HepG2 (cell line): ENCODE measurements around the gene TMCC1. TPM values are rescaled to one million over a fixed set of nuclear protein-coding genes. Genes with fewer than 3 reads are reported as not detected.

ENCODE experiments used
- ELF4 ChIP-seq: sonication (generic); formaldehyde crosslinking; IDR thresholded peaks from 2 replicates; pipeline ENCODE4 v1.5.0; 2020; ENCODE audit warnings: missing genetic modification reagents, mild to moderate bottlenecking, moderate library complexity, borderline replicate concordance
- GLI4 ChIP-seq: sonication (generic); formaldehyde crosslinking; IDR thresholded peaks from 2 replicates; pipeline ENCODE4 v1.5.1; 2020; ENCODE audit warnings: missing genetic modification reagents, mild to moderate bottlenecking, moderate library complexity, borderline replicate concordance
- KMT2B ChIP-seq: IDR thresholded peaks from 2 replicates; pipeline ENCODE4 v1.6.1; 2016; ENCODE audit warnings: missing genetic modification reagents, missing compliant biosample characterization
- MAF1 ChIP-seq: sonication (generic); formaldehyde crosslinking; IDR thresholded peaks from 2 replicates; pipeline ENCODE4 v1.5.0; 2020; ENCODE audit warnings: missing genetic modification reagents, borderline replicate concordance
- MAZ ChIP-seq, 2 experiments: sonication (generic) in 1 of 2; formaldehyde crosslinking in 1 of 2; IDR thresholded peaks; 2 replicates each; pipeline versions ENCODE4 v1.5.0 to v1.6.1; 2012 to 2020; ENCODE audit warnings: low read depth in 2 of 2, mild to moderate bottlenecking in 2 of 2, borderline replicate concordance in 1 of 2, improper control_type of control experiment in 1 of 2, low read length in 1 of 2, missing genetic modification reagents in 1 of 2, moderate library complexity in 1 of 2
- MTA1 ChIP-seq: sonication (generic); formaldehyde crosslinking; IDR thresholded peaks from 2 replicates; pipeline ENCODE4 v1.4.0; 2020; ENCODE audit warnings: missing genetic modification reagents, mild to moderate bottlenecking, borderline replicate concordance
- NBN ChIP-seq: fragments of 450-650 bp; conservative IDR thresholded peaks from 2 replicates; pipeline ENCODE4 v1.6.1; 2017
- SMAD9 ChIP-seq: sonication (generic); formaldehyde crosslinking; IDR thresholded peaks from 2 replicates; pipeline ENCODE4 v1.5.1; 2020; ENCODE audit warnings: mild to moderate bottlenecking, missing genetic modification reagents
- XBP1 ChIP-seq: sonication (generic); formaldehyde crosslinking; IDR thresholded peaks from 2 replicates; pipeline ENCODE4 v1.5.0; 2020; ENCODE audit warnings: missing genetic modification reagents
- ZBTB42 ChIP-seq: sonication (generic); formaldehyde crosslinking; IDR thresholded peaks from 2 replicates; pipeline ENCODE4 v1.5.0; 2020; ENCODE audit warnings: mild to moderate bottlenecking, missing genetic modification reagents
- ZNF101 ChIP-seq: sonication (generic); formaldehyde crosslinking; IDR thresholded peaks from 2 replicates; pipeline ENCODE4 v1.4.0; 2020; ENCODE audit warnings: mild to moderate bottlenecking, low read depth, missing genetic modification reagents, borderline replicate concordance
- ZNF264 ChIP-seq: sonication (generic); formaldehyde crosslinking; IDR thresholded peaks from 2 replicates; pipeline ENCODE4 v1.4.0; 2020; ENCODE audit warnings: missing genetic modification reagents
- ZNF441 ChIP-seq: sonication (generic); formaldehyde crosslinking; IDR thresholded peaks from 2 replicates; pipeline ENCODE4 v1.7.0; 2021; ENCODE audit warnings: missing genetic modification reagents, borderline replicate concordance
- ZNF446 ChIP-seq: sonication (generic); formaldehyde crosslinking; IDR thresholded peaks from 2 replicates; pipeline ENCODE4 v1.5.0; 2020; ENCODE audit warnings: mild to moderate bottlenecking, missing genetic modification reagents
- ZNF460 ChIP-seq: sonication (generic); formaldehyde crosslinking; IDR thresholded peaks from 2 replicates; pipeline ENCODE4 v1.5.1; 2020; ENCODE audit warnings: missing genetic modification reagents, mild to moderate bottlenecking, borderline replicate concordance
- ZNF577 ChIP-seq: sonication (generic); formaldehyde crosslinking; IDR thresholded peaks from 2 replicates; pipeline ENCODE4 v1.4.0; 2020; ENCODE audit warnings: mild to moderate bottlenecking, low read depth, missing genetic modification reagents, borderline replicate concordance
- polyA plus RNA-seq, 8 experiments: library from polyadenylated mRNA; depleted of rRNA in 3 of 8; stranded (reverse) in 7 of 8; unstranded in 1 of 8; fragments of >200 nt; fragmentation: Illumina TruSeq in 4 of 8; extraction: Trizol in 4 of 8; gene quantifications; 2 replicates each; pipeline versions ENCODE4 v1.2.1 to v1.2.3, GENCODE V29; 2011 to 2016; ENCODE audit warnings: low read depth in 4 of 8, missing spikeins in 1 of 8, mixed read lengths in 1 of 8; ENCODE audit not compliant: insufficient read depth in 1 of 8
- total RNA-seq, 5 experiments: library from RNA; depleted of rRNA; stranded (reverse); fragments of >200 nt; fragmentation: Illumina TruSeq; extraction: Trizol; gene quantifications; 2 replicates each; pipeline ENCODE4 v1.2.3, GENCODE V29; 2016; ENCODE audit warnings: low read depth in 1 of 5
- TF ChIP-seq, protein P1 (sequence below): IDR thresholded peaks from 2 replicates; pipeline ENCODE4 v1.4.0; 2020; ENCODE audit warnings: mild to moderate bottlenecking, missing genetic modification reagents
- TF ChIP-seq, protein P2 (sequence below): sonication (generic); formaldehyde crosslinking; IDR thresholded peaks from 2 replicates; pipeline ENCODE4 v1.4.0; 2020; ENCODE audit warnings: missing genetic modification reagents
- TF ChIP-seq, protein P3 (sequence below): sonication (generic); formaldehyde crosslinking; IDR thresholded peaks from 2 replicates; pipeline ENCODE4 v1.4.0; 2020; ENCODE audit warnings: missing genetic modification reagents
- TF ChIP-seq, protein P4 (sequence below): sonication (generic); formaldehyde crosslinking; IDR thresholded peaks from 2 replicates; pipeline ENCODE4 v1.5.0; 2020; ENCODE audit warnings: mild to moderate bottlenecking, missing genetic modification reagents
- TF ChIP-seq, protein P5 (sequence below): sonication (generic); formaldehyde crosslinking; IDR thresholded peaks from 2 replicates; pipeline ENCODE4 v1.4.0; 2020; ENCODE audit warnings: missing genetic modification reagents

The TMCC1 gene
- total and polyA plus RNA-seq, 2 of the 13 experiments (the other 11 are each of a cell fraction or from before 2014, with no cell fraction given): 12.1 to 264 TPM

DNA sequence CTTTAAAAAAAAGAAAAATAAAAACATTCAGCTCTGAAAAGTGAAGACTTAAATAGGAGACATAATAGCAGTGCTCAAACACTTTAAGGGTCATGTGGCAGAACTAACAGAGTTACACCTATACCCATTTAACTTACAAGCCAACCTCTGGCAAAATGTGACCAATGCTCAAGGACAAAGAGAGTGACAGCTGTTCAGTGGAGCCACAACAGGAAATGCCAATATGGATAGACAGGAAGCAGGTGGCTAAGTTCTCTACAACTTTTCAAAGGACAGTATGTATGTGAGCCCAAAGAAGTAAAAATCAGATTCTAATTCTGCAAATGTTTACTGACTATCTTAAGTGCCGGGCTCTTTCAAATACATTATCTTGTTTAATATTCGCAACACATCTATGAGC lies 3.4 kb downstream of the TMCC1 start (continued):
- TF ChIP-seq, protein P1, sequence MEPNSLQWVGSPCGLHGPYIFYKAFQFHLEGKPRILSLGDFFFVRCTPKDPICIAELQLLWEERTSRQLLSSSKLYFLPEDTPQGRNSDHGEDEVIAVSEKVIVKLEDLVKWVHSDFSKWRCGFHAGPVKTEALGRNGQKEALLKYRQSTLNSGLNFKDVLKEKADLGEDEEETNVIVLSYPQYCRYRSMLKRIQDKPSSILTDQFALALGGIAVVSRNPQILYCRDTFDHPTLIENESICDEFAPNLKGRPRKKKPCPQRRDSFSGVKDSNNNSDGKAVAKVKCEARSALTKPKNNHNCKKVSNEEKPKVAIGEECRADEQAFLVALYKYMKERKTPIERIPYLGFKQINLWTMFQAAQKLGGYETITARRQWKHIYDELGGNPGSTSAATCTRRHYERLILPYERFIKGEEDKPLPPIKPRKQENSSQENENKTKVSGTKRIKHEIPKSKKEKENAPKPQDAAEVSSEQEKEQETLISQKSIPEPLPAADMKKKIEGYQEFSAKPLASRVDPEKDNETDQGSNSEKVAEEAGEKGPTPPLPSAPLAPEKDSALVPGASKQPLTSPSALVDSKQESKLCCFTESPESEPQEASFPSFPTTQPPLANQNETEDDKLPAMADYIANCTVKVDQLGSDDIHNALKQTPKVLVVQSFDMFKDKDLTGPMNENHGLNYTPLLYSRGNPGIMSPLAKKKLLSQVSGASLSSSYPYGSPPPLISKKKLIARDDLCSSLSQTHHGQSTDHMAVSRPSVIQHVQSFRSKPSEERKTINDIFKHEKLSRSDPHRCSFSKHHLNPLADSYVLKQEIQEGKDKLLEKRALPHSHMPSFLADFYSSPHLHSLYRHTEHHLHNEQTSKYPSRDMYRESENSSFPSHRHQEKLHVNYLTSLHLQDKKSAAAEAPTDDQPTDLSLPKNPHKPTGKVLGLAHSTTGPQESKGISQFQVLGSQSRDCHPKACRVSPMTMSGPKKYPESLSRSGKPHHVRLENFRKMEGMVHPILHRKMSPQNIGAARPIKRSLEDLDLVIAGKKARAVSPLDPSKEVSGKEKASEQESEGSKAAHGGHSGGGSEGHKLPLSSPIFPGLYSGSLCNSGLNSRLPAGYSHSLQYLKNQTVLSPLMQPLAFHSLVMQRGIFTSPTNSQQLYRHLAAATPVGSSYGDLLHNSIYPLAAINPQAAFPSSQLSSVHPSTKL (CRISPR knock-in tag): peak; percentile 77
- TF ChIP-seq ZNF460 (CRISPR knock-in tag) (no peak), MAZ (IDR thresholded peaks at IDR 0.05; ENCODE audit: borderline replicate concordance, low read depth, low read length) (no peak), MAZ (CRISPR knock-in tag; IDR thresholded peaks at IDR 0.05; ENCODE audit: low read depth) (no peak), KMT2B (CRISPR knock-in tag) (0 out of 2 replicates have a peak, but pooled peaks have one; percentile 30), ZNF264 (peak; percentile 54; the same call in 1 of the 2 replicates), NBN (no peak), ZNF441 (CRISPR knock-in tag) (no peak), ZNF101 (CRISPR knock-in tag) (no peak), ZBTB42 (CRISPR knock-in tag) (no peak), MTA1 (CRISPR knock-in tag) (no peak), ZNF446 (CRISPR knock-in tag) (no peak), GLI4 (CRISPR knock-in tag) (no peak), SMAD9 (CRISPR knock-in tag) (no peak), XBP1 (no peak), ELF4 (CRISPR knock-in tag) (no peak), ZNF577 (CRISPR knock-in tag) (no peak), MAF1 (CRISPR knock-in tag) (no peak)
- TF ChIP-seq, protein P2, sequence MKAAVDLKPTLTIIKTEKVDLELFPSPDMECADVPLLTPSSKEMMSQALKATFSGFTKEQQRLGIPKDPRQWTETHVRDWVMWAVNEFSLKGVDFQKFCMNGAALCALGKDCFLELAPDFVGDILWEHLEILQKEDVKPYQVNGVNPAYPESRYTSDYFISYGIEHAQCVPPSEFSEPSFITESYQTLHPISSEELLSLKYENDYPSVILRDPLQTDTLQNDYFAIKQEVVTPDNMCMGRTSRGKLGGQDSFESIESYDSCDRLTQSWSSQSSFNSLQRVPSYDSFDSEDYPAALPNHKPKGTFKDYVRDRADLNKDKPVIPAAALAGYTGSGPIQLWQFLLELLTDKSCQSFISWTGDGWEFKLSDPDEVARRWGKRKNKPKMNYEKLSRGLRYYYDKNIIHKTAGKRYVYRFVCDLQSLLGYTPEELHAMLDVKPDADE (CRISPR knock-in tag): no peak
- TF ChIP-seq, protein P3, sequence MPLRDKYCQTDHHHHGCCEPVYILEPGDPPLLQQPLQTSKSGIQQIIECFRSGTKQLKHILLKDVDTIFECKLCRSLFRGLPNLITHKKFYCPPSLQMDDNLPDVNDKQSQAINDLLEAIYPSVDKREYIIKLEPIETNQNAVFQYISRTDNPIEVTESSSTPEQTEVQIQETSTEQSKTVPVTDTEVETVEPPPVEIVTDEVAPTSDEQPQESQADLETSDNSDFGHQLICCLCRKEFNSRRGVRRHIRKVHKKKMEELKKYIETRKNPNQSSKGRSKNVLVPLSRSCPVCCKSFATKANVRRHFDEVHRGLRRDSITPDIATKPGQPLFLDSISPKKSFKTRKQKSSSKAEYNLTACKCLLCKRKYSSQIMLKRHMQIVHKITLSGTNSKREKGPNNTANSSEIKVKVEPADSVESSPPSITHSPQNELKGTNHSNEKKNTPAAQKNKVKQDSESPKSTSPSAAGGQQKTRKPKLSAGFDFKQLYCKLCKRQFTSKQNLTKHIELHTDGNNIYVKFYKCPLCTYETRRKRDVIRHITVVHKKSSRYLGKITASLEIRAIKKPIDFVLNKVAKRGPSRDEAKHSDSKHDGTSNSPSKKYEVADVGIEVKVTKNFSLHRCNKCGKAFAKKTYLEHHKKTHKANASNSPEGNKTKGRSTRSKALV: no peak
- TF ChIP-seq, protein P4, sequence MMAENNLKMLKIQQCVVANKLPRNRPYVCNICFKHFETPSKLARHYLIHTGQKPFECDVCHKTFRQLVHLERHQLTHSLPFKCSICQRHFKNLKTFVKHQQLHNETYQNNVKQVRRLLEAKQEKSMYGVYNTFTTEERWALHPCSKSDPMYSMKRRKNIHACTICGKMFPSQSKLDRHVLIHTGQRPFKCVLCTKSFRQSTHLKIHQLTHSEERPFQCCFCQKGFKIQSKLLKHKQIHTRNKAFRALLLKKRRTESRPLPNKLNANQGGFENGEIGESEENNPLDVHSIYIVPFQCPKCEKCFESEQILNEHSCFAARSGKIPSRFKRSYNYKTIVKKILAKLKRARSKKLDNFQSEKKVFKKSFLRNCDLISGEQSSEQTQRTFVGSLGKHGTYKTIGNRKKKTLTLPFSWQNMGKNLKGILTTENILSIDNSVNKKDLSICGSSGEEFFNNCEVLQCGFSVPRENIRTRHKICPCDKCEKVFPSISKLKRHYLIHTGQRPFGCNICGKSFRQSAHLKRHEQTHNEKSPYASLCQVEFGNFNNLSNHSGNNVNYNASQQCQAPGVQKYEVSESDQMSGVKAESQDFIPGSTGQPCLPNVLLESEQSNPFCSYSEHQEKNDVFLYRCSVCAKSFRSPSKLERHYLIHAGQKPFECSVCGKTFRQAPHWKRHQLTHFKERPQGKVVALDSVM (CRISPR knock-in tag): no peak
- TF ChIP-seq, protein P5, sequence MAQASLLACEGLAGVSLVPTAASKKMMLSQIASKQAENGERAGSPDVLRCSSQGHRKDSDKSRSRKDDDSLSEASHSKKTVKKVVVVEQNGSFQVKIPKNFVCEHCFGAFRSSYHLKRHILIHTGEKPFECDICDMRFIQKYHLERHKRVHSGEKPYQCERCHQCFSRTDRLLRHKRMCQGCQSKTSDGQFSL: no peak
